ENCODE data around the gene UBE3B. TPM values are rescaled to one million over a fixed set of nuclear protein-coding genes. Genes with fewer than 3 reads are reported as not detected.

UBE3B gene
- total RNA-seq, 1 donor from 2014 or later, result 36.9 TPM

GRCh38 chr12:109524466-109525278, 47.2 kb downstream of the UBE3B start:
- Mint-ChIP-seq H3K9me3 (no peaks in the 10 kb centered on the region), H3K4me1 (no peaks in the 10 kb centered on the region), H3K27me3 (no peaks in the 10 kb centered on the region), H3K27ac (no peak overlapping the region), H3K4me3 (no peak overlapping the region), H3K36me3 (ENCODE audit: low read depth) (peaks cover 88% of the 10 kb centered on the region)
- CTCF ChIA-PET, result no interaction called here
- DNase-seq (no peak), ATAC-seq (ENCODE audit: low read depth) (no peak)
- TF ChIP-seq CTCF (IDR thresholded peaks at IDR 0.05), result no peak
- POLR2A ChIA-PET, result interaction anchor here (0.6 kb wide), 2 partner anchors 306 to 1109 kb away, joined by 3 to 5 read pairs; no protein-coding TSS in a partner anchor
- intact Hi-C loops (cut with micrococcal nuclease), result no loop called here

- TF ChIP-seq CTCF (IDR thresholded peaks at IDR 0.05), result no peak
- no peak overlapping the region for H3K27ac Mint-ChIP-seq
- POLR2A ChIA-PET, result no interaction called here
- H3K4me1 Mint-ChIP-seq, result no peaks in the 10 kb centered on the region
- ATAC-seq (ENCODE audit: low read depth) (no peak), DNase-seq (no peak)
- intact Hi-C loops (cut with micrococcal nuclease), result no loop called here
- H3K4me3 Mint-ChIP-seq, result no peak overlapping the region
- H3K36me3 Mint-ChIP-seq (ENCODE audit: low read depth), result peaks cover 88% of the 10 kb centered on the region
- no peaks in the 10 kb centered on the region for H3K9me3 Mint-ChIP-seq
- no peaks in the 10 kb centered on the region for H3K27me3 Mint-ChIP-seq
- CTCF ChIA-PET, result no interaction called here
Measured at GRCh38 chr12:109525279-109525585, 47.8 kb downstream of the UBE3B start.

GRCh38 chr12:109527489-109528123, 50.2 kb downstream of the UBE3B start:
- no peaks in the 10 kb centered on the region for H3K27me3 Mint-ChIP-seq
- no peaks in the 10 kb centered on the region for H3K9me3 Mint-ChIP-seq
- no peak for DNase-seq
- no peak overlapping the region for H3K27ac Mint-ChIP-seq
- ChIA-PET POLR2A (no interaction called here), CTCF (no interaction called here)
- TF ChIP-seq CTCF (IDR thresholded peaks at IDR 0.05), result no peak
- intact Hi-C loops (cut with micrococcal nuclease), result no loop called here
- no peaks in the 10 kb centered on the region for H3K4me1 Mint-ChIP-seq
- no peak overlapping the region for H3K4me3 Mint-ChIP-seq
- no peak for ATAC-seq (ENCODE audit: low read depth)
- peaks cover 84% of the 10 kb centered on the region for H3K36me3 Mint-ChIP-seq (ENCODE audit: low read depth)

GRCh38 chr12:109529691-109530640, 52.5 kb downstream of the UBE3B start:
- Mint-ChIP-seq H3K4me1 (no peaks in the 10 kb centered on the region), H3K9me3 (no peaks in the 10 kb centered on the region), H3K27ac (no peak overlapping the region), H3K36me3 (ENCODE audit: low read depth) (peaks cover 78% of the 10 kb centered on the region), H3K4me3 (no peak overlapping the region), H3K27me3 (no peaks in the 10 kb centered on the region)
- TF ChIP-seq CTCF (IDR thresholded peaks at IDR 0.05), result no peak
- ChIA-PET POLR2A (no interaction called here), CTCF (no interaction called here)
- intact Hi-C loops (cut with micrococcal nuclease), result no loop called here
- DNase-seq, result no peak
- ATAC-seq (ENCODE audit: low read depth), result no peak

- intact Hi-C loops (cut with micrococcal nuclease), result no loop called here
- H3K27me3 Mint-ChIP-seq, result no peaks in the 10 kb centered on the region
- peaks cover 78% of the 10 kb centered on the region for H3K36me3 Mint-ChIP-seq (ENCODE audit: low read depth)
- DNase-seq, result no peak
- no peak for ATAC-seq (ENCODE audit: low read depth)
- POLR2A ChIA-PET, result no interaction called here
- no peak overlapping the region for H3K4me3 Mint-ChIP-seq
- no peaks in the 10 kb centered on the region for H3K4me1 Mint-ChIP-seq
- CTCF ChIA-PET, result interaction anchor here (0.5 kb wide), 1 partner anchor 211 kb away, joined by 3 read pairs; no protein-coding TSS in a partner anchor
- H3K9me3 Mint-ChIP-seq, result no peaks in the 10 kb centered on the region
- no peak overlapping the region for H3K27ac Mint-ChIP-seq
- no peak for TF ChIP-seq CTCF (IDR thresholded peaks at IDR 0.05)
Measured at GRCh38 chr12:109531411-109531810, 54.0 kb downstream of the UBE3B start.

Measured in activated B cell treated with CpG ODN at 0.5 μM for 24 hours (primary cell).